ENCODE measurements around the gene GPHN.

- TF ChIP-seq POLR2A (IDR thresholded peaks at IDR 0.05) (no peak), EP300 (IDR thresholded peaks at IDR 0.05) (no peak), POLR2AphosphoS5 (IDR thresholded peaks at IDR 0.05) (no peak)
- TF ChIP-seq, protein P1, sequence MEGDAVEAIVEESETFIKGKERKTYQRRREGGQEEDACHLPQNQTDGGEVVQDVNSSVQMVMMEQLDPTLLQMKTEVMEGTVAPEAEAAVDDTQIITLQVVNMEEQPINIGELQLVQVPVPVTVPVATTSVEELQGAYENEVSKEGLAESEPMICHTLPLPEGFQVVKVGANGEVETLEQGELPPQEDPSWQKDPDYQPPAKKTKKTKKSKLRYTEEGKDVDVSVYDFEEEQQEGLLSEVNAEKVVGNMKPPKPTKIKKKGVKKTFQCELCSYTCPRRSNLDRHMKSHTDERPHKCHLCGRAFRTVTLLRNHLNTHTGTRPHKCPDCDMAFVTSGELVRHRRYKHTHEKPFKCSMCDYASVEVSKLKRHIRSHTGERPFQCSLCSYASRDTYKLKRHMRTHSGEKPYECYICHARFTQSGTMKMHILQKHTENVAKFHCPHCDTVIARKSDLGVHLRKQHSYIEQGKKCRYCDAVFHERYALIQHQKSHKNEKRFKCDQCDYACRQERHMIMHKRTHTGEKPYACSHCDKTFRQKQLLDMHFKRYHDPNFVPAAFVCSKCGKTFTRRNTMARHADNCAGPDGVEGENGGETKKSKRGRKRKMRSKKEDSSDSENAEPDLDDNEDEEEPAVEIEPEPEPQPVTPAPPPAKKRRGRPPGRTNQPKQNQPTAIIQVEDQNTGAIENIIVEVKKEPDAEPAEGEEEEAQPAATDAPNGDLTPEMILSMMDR (IDR thresholded peaks at IDR 0.05): no peak
Observed at GRCh38 chr14:67162385-67162784, 654.4 kb downstream of the GPHN start.
